HepG2 (cell line): Measurements from ENCODE around the gene ELAVL2. TPM values are rescaled to one million over a fixed set of nuclear protein-coding genes. Genes with fewer than 3 reads are reported as not detected.

Source experiments
- ATAC-seq: fragments of 200-7000 bp; cut with Tn5 transposase; 3 replicates; pipeline ENCODE4 v1.9.1; 2020; ENCODE audit warnings: mild to moderate bottlenecking, moderate library complexity
- BruUV-seq: library from RNA; stranded (reverse); fragments of 400-500 nt; replicated peaks from 2 replicates; lab custom pipeline; 2021; lab: Mats Ljungman, UMichigan
- CTCF ChIA-PET: fragments of 300-600 bp; formaldehyde crosslinking; extraction: SDS; loops from one replicate; lab custom pipeline; 2021; ENCODE audit warnings: low total read pairs, inconsistent platforms, low intra/inter-chr PET ratio; lab: Yijun Ruan, JAX
- POLR2A ChIA-PET: fragments of 350-600 bp; sonication (Branson Sonifier 250); formaldehyde crosslinking; loops from one replicate; lab custom pipeline; 2020; ENCODE audit warnings: antibody characterized with exemption, inconsistent platforms; lab: Yijun Ruan, JAX
- DNase-seq: peaks from one replicate; pipeline ENCODE4 v3.0.0-alpha.2; 2015; ENCODE audit warnings: low spot score
- FAIRE-seq: peaks from 3 replicates; lab custom pipeline; 2011; peaks lifted over from hg19 to GRCh38; lab: Jason Lieb, UNC
- H2AFZ ChIP-seq: one replicate; pipeline ENCODE4 v1.6.1; 2011; ENCODE audit warnings: low read length, inconsistent platforms
- H3K27ac ChIP-seq: fragments of 300-600 bp; 3 replicates; pipeline ENCODE4 v1.8.0; 2011; ENCODE audit warnings: mixed run types, mild to moderate bottlenecking, mixed read lengths, low read length, inconsistent platforms; ENCODE audit not compliant: insufficient read depth; ENCODE audit errors: extremely low read length
- H3K27me3 ChIP-seq, 2 experiments: fragments of 200-600 bp in 1 of 2; 2 replicates in 1 of 2; 3 replicates in 1 of 2; pipeline versions ENCODE4 v1.6.0 to v1.8.0; 2011; ENCODE audit warnings: low read length in 2 of 2, mild to moderate bottlenecking in 2 of 2, moderate library complexity in 2 of 2, inconsistent platforms in 1 of 2; ENCODE audit not compliant: insufficient read depth in 2 of 2, control insufficient read depth in 1 of 2
- H3K36me3 ChIP-seq, 2 experiments: fragments of 200-600 bp in 1 of 2; replicated peaks in 1 of 2; 2 replicates in 1 of 2; 3 replicates in 1 of 2; pipeline versions ENCODE4 v1.5.1 to v1.8.0; 2011; ENCODE audit warnings: low read length in 2 of 2, inconsistent platforms in 1 of 2; ENCODE audit not compliant: insufficient read depth in 2 of 2, control insufficient read depth in 1 of 2
- H3K4me1 ChIP-seq: 2 replicates; pipeline ENCODE4 v1.5.1; 2012; ENCODE audit warnings: low read length, inconsistent platforms; ENCODE audit not compliant: insufficient read depth
- H3K4me2 ChIP-seq: 2 replicates; pipeline ENCODE4 v1.6.0; 2011; ENCODE audit warnings: low read depth, low read length, inconsistent platforms
- H3K4me3 ChIP-seq, 3 experiments: fragments of 200-600 bp in 1 of 3; sonication (generic), shearing (Covaris generic) in 1 of 3; replicated peaks in 1 of 3; 2 replicates each; pipeline ENCODE4 v1.5.1; 2011 to 2016; ENCODE audit warnings: low read length in 3 of 3, inconsistent platforms in 2 of 3, low read depth in 2 of 3, mild to moderate bottlenecking in 2 of 3, control low read depth in 1 of 3, mixed read lengths in 1 of 3; ENCODE audit not compliant: insufficient read depth in 1 of 3
- H3K79me2 ChIP-seq: one replicate; pipeline ENCODE4 v1.6.1; 2011; ENCODE audit warnings: low read length, inconsistent platforms; ENCODE audit not compliant: insufficient read depth
- H3K9ac ChIP-seq: 2 replicates; pipeline ENCODE4 v1.6.0; 2011; ENCODE audit warnings: mild to moderate bottlenecking, low read depth, low read length, inconsistent platforms; ENCODE audit not compliant: insufficient read depth
- H3K9me3 ChIP-seq: 2 replicates; pipeline ENCODE4 v1.5.1; 2012; ENCODE audit warnings: mild to moderate bottlenecking, low read length
- H4K20me1 ChIP-seq: 2 replicates; pipeline ENCODE4 v1.6.0; 2011; ENCODE audit warnings: inconsistent platforms, mild to moderate bottlenecking, low read length, moderate library complexity; ENCODE audit not compliant: insufficient read depth
- ARID2 ChIP-seq: sonication (generic); formaldehyde crosslinking; IDR thresholded peaks from 2 replicates; pipeline ENCODE4 v1.8.1; 2022; ENCODE audit warnings: mild to moderate bottlenecking, missing genetic modification reagents, borderline replicate concordance
- CENPX ChIP-seq: sonication (generic); formaldehyde crosslinking; IDR thresholded peaks from 2 replicates; pipeline ENCODE4 v1.9.0; 2021; ENCODE audit warnings: mild to moderate bottlenecking, missing genetic modification reagents, moderate library complexity
- DPF2 ChIP-seq: sonication (generic); formaldehyde crosslinking; IDR thresholded peaks from 2 replicates; pipeline ENCODE4 v1.4.0; 2020; ENCODE audit warnings: mild to moderate bottlenecking, low read depth, missing genetic modification reagents, borderline replicate concordance
- ELF1 ChIP-seq: sonication (generic); formaldehyde crosslinking; IDR thresholded peaks from 2 replicates; pipeline ENCODE4 v1.4.0; 2020; ENCODE audit warnings: missing genetic modification reagents
- GPN1 ChIP-seq: sonication (generic); formaldehyde crosslinking; IDR thresholded peaks from 2 replicates; pipeline ENCODE4 v1.5.1; 2020; ENCODE audit warnings: missing genetic modification reagents, borderline replicate concordance
- HNRNPH1 ChIP-seq: fragments of 200-400 bp; formaldehyde crosslinking; optimal IDR thresholded peaks from 2 replicates; pipeline ENCODE3; 2017; ENCODE audit warnings: mild to moderate bottlenecking, low read depth, low read length
- KLF12 ChIP-seq: sonication (generic); formaldehyde crosslinking; IDR thresholded peaks from 2 replicates; pipeline ENCODE4 v1.4.0; 2020; ENCODE audit warnings: missing genetic modification reagents, borderline replicate concordance
- KMT2B ChIP-seq: IDR thresholded peaks from 2 replicates; pipeline ENCODE4 v1.6.1; 2016; ENCODE audit warnings: missing genetic modification reagents, missing compliant biosample characterization
- MED13 ChIP-seq: sonication (generic); formaldehyde crosslinking; IDR thresholded peaks from 2 replicates; pipeline ENCODE4 v1.5.0; 2020; ENCODE audit warnings: missing genetic modification reagents
- NFYC ChIP-seq: IDR thresholded peaks from 2 replicates; pipeline ENCODE4 v1.6.1; 2016; ENCODE audit warnings: missing genetic modification reagents, missing compliant biosample characterization
- ZFP90 ChIP-seq: sonication (generic); formaldehyde crosslinking; IDR thresholded peaks from 2 replicates; pipeline ENCODE4 v1.8.0; 2022; ENCODE audit warnings: missing genetic modification reagents, mild to moderate bottlenecking, inconsistent platforms, borderline replicate concordance
- ZNF451 ChIP-seq: sonication (generic); formaldehyde crosslinking; IDR thresholded peaks from 2 replicates; pipeline ENCODE4 v1.5.0; 2020; ENCODE audit warnings: mild to moderate bottlenecking, missing genetic modification reagents
- ZNF674 ChIP-seq: sonication (generic); formaldehyde crosslinking; IDR thresholded peaks from 2 replicates; pipeline ENCODE4 v1.5.0; 2020; ENCODE audit warnings: low read depth, mild to moderate bottlenecking, missing genetic modification reagents
- ZNF746 ChIP-seq: sonication (generic); formaldehyde crosslinking; IDR thresholded peaks from 2 replicates; pipeline ENCODE4 v1.8.0; 2022; ENCODE audit warnings: mild to moderate bottlenecking, missing genetic modification reagents
- WGBS: methylation state at CpG from one replicate; pipeline ENCODE4 v1.1.6; 2017; ENCODE audit warnings: low lambda C conversion rate; 5-methylcytosine and 5-hydroxymethylcytosine counted together
- in situ Hi-C: cut with HindIII; loops from 2 replicates; pipeline ENCODE4 v1.10.0; 2017; ENCODE audit warnings: low pct_unique_long_range_greater_than_20kb; ENCODE audit not compliant: extremely low pct_ligation_motif_present
- intact Hi-C: fragments of 100-400 bp; cut with micrococcal nuclease; formaldehyde crosslinking; loops from one replicate; pipeline ENCODE4 v1.10.0; 2022; ENCODE audit not compliant: unreplicated experiment
- polyA plus RNA-seq, 8 experiments: library from polyadenylated mRNA; depleted of rRNA in 3 of 8; stranded (reverse) in 7 of 8; unstranded in 1 of 8; fragments of >200 nt; fragmentation: Illumina TruSeq in 4 of 8; extraction: Trizol in 4 of 8; gene quantifications; 2 replicates each; pipeline versions ENCODE4 v1.2.1 to v1.2.3, GENCODE V29; 2011 to 2016; ENCODE audit warnings: low read depth in 4 of 8, missing spikeins in 1 of 8, mixed read lengths in 1 of 8; ENCODE audit not compliant: insufficient read depth in 1 of 8
- total RNA-seq, 5 experiments: library from RNA; depleted of rRNA; stranded (reverse); fragments of >200 nt; fragmentation: Illumina TruSeq; extraction: Trizol; gene quantifications; 2 replicates each; pipeline ENCODE4 v1.2.3, GENCODE V29; 2016; ENCODE audit warnings: low read depth in 1 of 5
- TF ChIP-seq, protein P1 (sequence below): sonication (generic); formaldehyde crosslinking; IDR thresholded peaks from 2 replicates; pipeline ENCODE4 v1.4.0; 2020; ENCODE audit warnings: mild to moderate bottlenecking, missing genetic modification reagents
- TF ChIP-seq, protein P2 (sequence below): sonication (generic); formaldehyde crosslinking; IDR thresholded peaks from 2 replicates; pipeline ENCODE4 v1.5.1; 2020; ENCODE audit warnings: missing genetic modification reagents, mild to moderate bottlenecking, borderline replicate concordance
- TF ChIP-seq, protein P3 (sequence below): sonication (generic); formaldehyde crosslinking; IDR thresholded peaks from 2 replicates; pipeline ENCODE4 v1.4.0; 2020; ENCODE audit warnings: missing genetic modification reagents, low read depth, mild to moderate bottlenecking, borderline replicate concordance

The ELAVL2 gene
- total and polyA plus RNA-seq, 2 of the 13 experiments (the other 11 are each of a cell fraction or from before 2014, with no cell fraction given): not detected

DNA sequence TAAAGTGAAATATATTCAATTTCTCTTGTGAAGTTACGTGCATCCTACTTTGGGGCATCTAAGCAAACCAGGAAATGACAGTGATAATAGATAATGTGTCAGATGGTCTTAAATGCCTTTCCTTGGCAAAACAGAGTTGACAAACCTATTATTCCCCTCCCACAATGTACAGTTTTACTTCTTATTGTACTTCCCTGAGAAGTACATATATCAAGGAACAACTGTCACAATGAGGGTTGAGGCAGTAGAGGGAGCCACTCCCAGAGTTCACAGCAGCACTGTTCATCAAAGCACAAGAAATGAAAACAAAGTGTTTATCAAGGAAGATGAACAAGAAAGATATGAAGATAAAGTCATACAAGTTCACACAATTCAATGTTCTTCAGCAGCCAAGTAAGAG is 41.1 kb downstream of the ELAVL2 start (continued):
- no peak for TF ChIP-seq GPN1 (CRISPR knock-in tag)
- TF ChIP-seq HNRNPH1: no peak
- TF ChIP-seq ELF1 (CRISPR knock-in tag): no peak

DNA sequence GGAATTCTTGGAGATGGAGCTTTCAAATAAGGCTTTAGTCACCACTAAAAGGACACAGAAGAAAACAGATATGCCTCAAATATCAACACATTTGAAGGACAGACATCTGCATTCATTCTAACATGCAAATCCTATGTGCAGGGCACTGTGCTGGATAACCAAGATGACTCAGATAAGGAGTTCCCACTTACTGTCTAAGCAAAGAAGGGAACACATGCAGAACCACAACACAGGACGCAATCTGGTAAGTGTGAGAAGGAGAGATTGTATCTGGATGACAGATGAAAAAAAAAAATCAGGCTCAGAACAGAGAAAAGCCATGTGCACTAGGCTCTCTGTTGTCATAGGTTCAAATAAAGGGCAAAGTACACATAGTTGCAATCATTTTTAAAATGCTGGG is 42.5 kb downstream of the ELAVL2 start:
- Histone ChIP-seq H3K36me3 (no peaks in the 10 kb centered on the region), H3K4me1 (no peaks in the 10 kb centered on the region), H2AFZ (no peak overlapping the region), H3K27me3 (no peaks in the 10 kb centered on the region), H3K79me2 (no peaks in the 10 kb centered on the region), H3K9me3 (no peaks in the 10 kb centered on the region), H3K4me3 (no peak overlapping the region), H3K9ac (no peak overlapping the region), H3K27ac (no peak overlapping the region), H3K4me2 (no peak overlapping the region), H4K20me1 (no peaks in the 10 kb centered on the region)
- TF ChIP-seq MED13 (CRISPR knock-in tag) (no peak), ZNF746 (CRISPR knock-in tag) (no peak), CENPX (CRISPR knock-in tag) (no peak), ZFP90 (CRISPR knock-in tag) (no peak), ZNF674 (no peak), KLF12 (no peak), NFYC (CRISPR knock-in tag) (no peak), DPF2 (CRISPR knock-in tag) (no peak), KMT2B (CRISPR knock-in tag) (no peak), ZNF451 (CRISPR knock-in tag) (no peak), ARID2 (CRISPR knock-in tag) (no peak)
- TF ChIP-seq, protein P1, sequence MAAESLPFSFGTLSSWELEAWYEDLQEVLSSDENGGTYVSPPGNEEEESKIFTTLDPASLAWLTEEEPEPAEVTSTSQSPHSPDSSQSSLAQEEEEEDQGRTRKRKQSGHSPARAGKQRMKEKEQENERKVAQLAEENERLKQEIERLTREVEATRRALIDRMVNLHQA: no peak
- TF ChIP-seq, protein P2, sequence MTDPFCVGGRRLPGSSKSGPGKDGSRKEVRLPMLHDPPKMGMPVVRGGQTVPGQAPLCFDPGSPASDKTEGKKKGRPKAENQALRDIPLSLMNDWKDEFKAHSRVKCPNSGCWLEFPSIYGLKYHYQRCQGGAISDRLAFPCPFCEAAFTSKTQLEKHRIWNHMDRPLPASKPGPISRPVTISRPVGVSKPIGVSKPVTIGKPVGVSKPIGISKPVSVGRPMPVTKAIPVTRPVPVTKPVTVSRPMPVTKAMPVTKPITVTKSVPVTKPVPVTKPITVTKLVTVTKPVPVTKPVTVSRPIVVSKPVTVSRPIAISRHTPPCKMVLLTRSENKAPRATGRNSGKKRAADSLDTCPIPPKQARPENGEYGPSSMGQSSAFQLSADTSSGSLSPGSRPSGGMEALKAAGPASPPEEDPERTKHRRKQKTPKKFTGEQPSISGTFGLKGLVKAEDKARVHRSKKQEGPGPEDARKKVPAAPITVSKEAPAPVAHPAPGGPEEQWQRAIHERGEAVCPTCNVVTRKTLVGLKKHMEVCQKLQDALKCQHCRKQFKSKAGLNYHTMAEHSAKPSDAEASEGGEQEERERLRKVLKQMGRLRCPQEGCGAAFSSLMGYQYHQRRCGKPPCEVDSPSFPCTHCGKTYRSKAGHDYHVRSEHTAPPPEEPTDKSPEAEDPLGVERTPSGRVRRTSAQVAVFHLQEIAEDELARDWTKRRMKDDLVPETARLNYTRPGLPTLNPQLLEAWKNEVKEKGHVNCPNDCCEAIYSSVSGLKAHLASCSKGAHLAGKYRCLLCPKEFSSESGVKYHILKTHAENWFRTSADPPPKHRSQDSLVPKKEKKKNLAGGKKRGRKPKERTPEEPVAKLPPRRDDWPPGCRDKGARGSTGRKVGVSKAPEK (CRISPR knock-in tag): no peak
- TF ChIP-seq, protein P3, sequence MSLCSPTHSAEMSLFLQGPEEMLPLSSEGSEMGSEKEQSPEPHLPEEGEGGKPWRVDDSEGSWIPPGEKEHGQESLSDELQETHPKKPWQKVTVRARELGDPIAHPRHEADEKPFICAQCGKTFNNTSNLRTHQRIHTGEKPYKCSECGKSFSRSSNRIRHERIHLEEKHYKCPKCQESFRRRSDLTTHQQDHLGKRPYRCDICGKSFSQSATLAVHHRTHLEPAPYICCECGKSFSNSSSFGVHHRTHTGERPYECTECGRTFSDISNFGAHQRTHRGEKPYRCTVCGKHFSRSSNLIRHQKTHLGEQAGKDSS: no peak
- in situ Hi-C loops: no loop called here
- ATAC-seq: no peak
- FAIRE-seq: no peak
- POLR2A ChIA-PET: no interaction called here
- intact Hi-C loops: no loop called here
- CTCF ChIA-PET: no interaction called here
- WGBS: 8% methylated on average over 1 of the region's 1 CpG
- no TSS peak for BruUV-seq
- DNase-seq: no peak
